Loucy (cell line): Measurements from ENCODE around the gene WDR1.

Experiments used
- H2AFZ ChIP-seq: fragments of 200-600 bp; sonication (generic); 2 replicates; pipeline ENCODE4 v1.6.0; 2016; ENCODE audit warnings: antibody characterized with exemption, mild to moderate bottlenecking, low read length, moderate library complexity
- H3F3A ChIP-seq: fragments of 200-600 bp; 2 replicates; pipeline ENCODE4 v1.6.0; 2016; ENCODE audit warnings: antibody characterized with exemption, low read depth, mild to moderate bottlenecking
- H3K27me3 ChIP-seq: fragments of 200-600 bp; sonication (generic); 2 replicates; pipeline ENCODE4 v1.6.1; 2014; ENCODE audit warnings: low read length, mild to moderate bottlenecking; ENCODE audit not compliant: insufficient read depth, poor library complexity, severe bottlenecking
- H3K36me3 ChIP-seq: fragments of 200-600 bp; sonication (generic); 2 replicates; pipeline ENCODE4 v1.6.1; 2016; ENCODE audit warnings: low read length; ENCODE audit not compliant: insufficient read depth
- H3K4me1 ChIP-seq: fragments of 200-600 bp; sonication (generic); 2 replicates; pipeline ENCODE4 v1.5.1; 2014; ENCODE audit warnings: low read length, mild to moderate bottlenecking; ENCODE audit not compliant: insufficient read depth, poor library complexity, severe bottlenecking
- H3K4me2 ChIP-seq: fragments of 200-600 bp; sonication (generic); 2 replicates; pipeline ENCODE4 v1.6.0; 2014; ENCODE audit warnings: antibody characterized with exemption, low read length, low read depth, mild to moderate bottlenecking; ENCODE audit not compliant: poor library complexity, severe bottlenecking
- H3K4me3 ChIP-seq: fragments of 200-600 bp; sonication (generic); 2 replicates; pipeline ENCODE4 v1.5.1; 2014; ENCODE audit warnings: low read length, mild to moderate bottlenecking, mixed read lengths; ENCODE audit not compliant: poor library complexity, severe bottlenecking
- H3K79me2 ChIP-seq: fragments of 200-600 bp; sonication (generic); 2 replicates; pipeline ENCODE4 v1.6.1; 2014; ENCODE audit warnings: low read length; ENCODE audit not compliant: insufficient read depth
- H3K9ac ChIP-seq: fragments of 200-600 bp; sonication (generic); 2 replicates; pipeline ENCODE4 v1.6.0; 2014; ENCODE audit warnings: mild to moderate bottlenecking, low read depth, low read length, moderate library complexity; ENCODE audit not compliant: poor library complexity, severe bottlenecking
- H3K9me2 ChIP-seq: fragments of 200-600 bp; sonication (generic); replicated peaks from 2 replicates; pipeline ENCODE4 v1.6.1; 2016; ENCODE audit warnings: low read depth, low read length, mixed read lengths
- H3K9me3 ChIP-seq: fragments of 200-600 bp; sonication (generic); 2 replicates; pipeline ENCODE4 v1.6.1; 2014; ENCODE audit warnings: mild to moderate bottlenecking, antibody characterized with exemption, low read length, low read depth; ENCODE audit not compliant: insufficient read depth
- H4K20me1 ChIP-seq: fragments of 200-600 bp; sonication (generic); 2 replicates; pipeline ENCODE4 v1.6.0; 2014; ENCODE audit warnings: antibody characterized with exemption, low read length, mild to moderate bottlenecking; ENCODE audit not compliant: insufficient read depth, poor library complexity, severe bottlenecking
- CTCF ChIP-seq: fragments of 200-600 bp; sonication (generic); conservative IDR thresholded peaks from 2 replicates; pipeline ENCODE4 v1.5.1; 2014; ENCODE audit warnings: mild to moderate bottlenecking, antibody characterized with exemption, low read length
- EZH2phosphoT487 ChIP-seq: fragments of 200-600 bp; IDR thresholded peaks from 2 replicates; pipeline ENCODE4 v1.6.1; 2018; ENCODE audit warnings: antibody characterized with exemption, mild to moderate bottlenecking, moderate library complexity, borderline replicate concordance

The WDR1 gene

GRCh38 chr4:10050721-10051120 lies 65.9 kb downstream of the WDR1 start:
- TF ChIP-seq EZH2phosphoT487 (no peak), CTCF (no peak)
- Histone ChIP-seq H3K4me3 (no peak overlapping the region), H2AFZ (no peak overlapping the region), H3K4me1 (peaks cover 9% of the 10 kb centered on the region), H3K4me2 (no peak overlapping the region), H3F3A (no peaks in the 10 kb centered on the region), H3K9me2 (no peaks in the 10 kb centered on the region), H3K36me3 (no peaks in the 10 kb centered on the region), H3K79me2 (no peaks in the 10 kb centered on the region), H3K9me3 (no peaks in the 10 kb centered on the region), H3K9ac (no peak overlapping the region), H3K27me3 (peaks cover 34% of the 10 kb centered on the region), H4K20me1 (no peaks in the 10 kb centered on the region)

- no peaks in the 10 kb centered on the region for H3F3A ChIP-seq
- no peak overlapping the region for H3K4me3 ChIP-seq
- H3K36me3 ChIP-seq, result no peaks in the 10 kb centered on the region
- H3K79me2 ChIP-seq, result no peaks in the 10 kb centered on the region
- TF ChIP-seq CTCF (no peak), EZH2phosphoT487 (no peak)
- H3K9me2 ChIP-seq, result no peaks in the 10 kb centered on the region
- H3K27me3 ChIP-seq, result peaks cover 34% of the 10 kb centered on the region
- H3K9ac ChIP-seq, result no peak overlapping the region
- H3K4me2 ChIP-seq, result no peak overlapping the region
- H2AFZ ChIP-seq, result no peak overlapping the region
- H3K4me1 ChIP-seq, result peaks cover 9% of the 10 kb centered on the region
- no peaks in the 10 kb centered on the region for H4K20me1 ChIP-seq
- H3K9me3 ChIP-seq, result no peaks in the 10 kb centered on the region
Observed at GRCh38 chr4:10050261-10050661, 66.3 kb downstream of the WDR1 start.

- Histone ChIP-seq H3K27me3 (peaks cover 34% of the 10 kb centered on the region), H3F3A (no peaks in the 10 kb centered on the region), H3K4me3 (no peak overlapping the region), H3K9me2 (no peaks in the 10 kb centered on the region), H3K4me1 (peaks cover 9% of the 10 kb centered on the region), H2AFZ (no peak overlapping the region), H4K20me1 (no peaks in the 10 kb centered on the region), H3K9ac (no peak overlapping the region), H3K79me2 (no peaks in the 10 kb centered on the region), H3K36me3 (no peaks in the 10 kb centered on the region), H3K9me3 (no peaks in the 10 kb centered on the region), H3K4me2 (no peak overlapping the region)
- TF ChIP-seq EZH2phosphoT487, result no peak
- no peak for TF ChIP-seq CTCF
Observed at GRCh38 chr4:10048941-10049697, 67.5 kb downstream of the WDR1 start.
